Fibroblast of skin of abdomen (primary cell): Measurements from ENCODE around the gene ZFHX3.
A peak's percentile ranks its signal among the peaks of the same experiment; 100 is the strongest.
"Not testable (repeated sequence)": the region's sequence is repeated elsewhere in the genome, so short reads cannot be mapped to it uniquely, and the experiment has no call there.

Experiments
- DNase-seq: peaks from one replicate; pipeline ENCODE4 v3.0.0-alpha.2; 2013

ZFHX3 gene

DNA sequence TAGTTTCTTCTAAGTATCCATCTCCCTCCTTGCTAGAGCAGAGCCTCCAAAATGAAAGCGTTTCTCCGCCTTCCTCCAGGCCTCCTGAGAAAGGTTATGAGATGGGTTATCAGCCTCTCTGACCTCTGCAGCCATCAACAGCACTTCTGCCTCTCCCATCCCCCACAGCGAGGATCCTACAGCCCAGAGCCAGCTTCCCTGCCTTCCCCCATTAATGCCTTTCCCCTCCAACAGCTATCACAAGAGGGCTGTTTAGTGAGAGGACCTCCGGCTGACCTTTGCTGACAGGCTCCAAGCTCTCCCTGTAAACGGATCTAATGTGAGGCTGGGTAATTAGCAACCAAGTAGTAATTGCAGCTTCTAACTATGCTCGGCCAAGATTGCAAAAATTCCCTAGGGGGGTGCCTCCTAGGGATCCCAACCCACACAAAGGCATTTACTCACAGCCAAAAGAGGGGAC, 55.8 kb downstream of the ZFHX3 start:
- no peak for DNase-seq

GRCh38 chr16:72991644-72992043, 56.3 kb downstream of the ZFHX3 start:
- DNase-seq = no peak

- DNase-seq = peak; percentile 37
These were observed 56.7 kb downstream of the ZFHX3 start for GRCh38 chr16:72991211-72991610.

GRCh38 chr16:72990571-72990970, 57.4 kb downstream of the ZFHX3 start:
- no peak for DNase-seq

- peak; percentile 94 for DNase-seq
These were observed 58.1 kb downstream of the ZFHX3 start for GRCh38 chr16:72989579-72990551.

DNA sequence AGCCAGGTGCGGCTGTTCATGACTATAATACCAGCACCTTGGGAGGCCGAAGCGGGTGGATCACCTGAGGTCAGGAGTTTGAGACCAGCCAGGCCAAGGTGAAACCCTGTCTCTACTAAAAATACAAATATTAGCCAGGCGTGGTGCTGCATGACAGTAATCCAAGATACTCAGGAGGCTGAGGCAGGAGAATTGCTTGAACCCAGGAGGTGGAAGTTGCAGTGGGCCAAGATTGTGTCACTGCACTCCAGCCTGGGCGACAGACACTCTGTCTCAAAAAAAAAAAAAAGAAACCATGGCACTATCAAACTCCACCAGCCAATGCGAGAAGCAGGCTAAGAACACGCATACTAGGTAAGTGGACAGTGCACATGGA, 58.7 kb downstream of the ZFHX3 start:
- DNase-seq = not testable (repeated sequence)

DNA sequence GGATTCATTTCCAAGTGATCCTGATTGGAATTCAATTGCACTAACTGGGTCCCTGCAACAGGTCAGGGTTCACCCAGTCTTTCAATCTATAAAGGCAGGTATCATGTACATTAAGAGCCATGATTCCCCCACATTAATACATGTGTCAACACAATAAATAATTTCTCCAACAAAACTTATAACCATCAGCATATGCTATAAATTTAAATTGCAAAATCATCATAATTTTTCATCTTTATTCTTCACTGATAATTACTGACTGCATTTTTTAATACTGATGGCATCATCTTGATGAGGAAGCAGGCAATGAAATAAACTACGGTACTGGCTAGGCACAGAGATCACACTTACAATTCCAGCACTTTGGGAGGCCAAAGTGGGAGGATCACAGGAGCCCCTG, 59.4 kb downstream of the ZFHX3 start:
- DNase-seq = no peak

- DNase-seq = no peak
These were observed 60.4 kb downstream of the ZFHX3 start for GRCh38 chr16:72987480-72987901.

- DNase-seq = no peak
These were observed 61.9 kb downstream of the ZFHX3 start for GRCh38 chr16:72985995-72986394.

DNA sequence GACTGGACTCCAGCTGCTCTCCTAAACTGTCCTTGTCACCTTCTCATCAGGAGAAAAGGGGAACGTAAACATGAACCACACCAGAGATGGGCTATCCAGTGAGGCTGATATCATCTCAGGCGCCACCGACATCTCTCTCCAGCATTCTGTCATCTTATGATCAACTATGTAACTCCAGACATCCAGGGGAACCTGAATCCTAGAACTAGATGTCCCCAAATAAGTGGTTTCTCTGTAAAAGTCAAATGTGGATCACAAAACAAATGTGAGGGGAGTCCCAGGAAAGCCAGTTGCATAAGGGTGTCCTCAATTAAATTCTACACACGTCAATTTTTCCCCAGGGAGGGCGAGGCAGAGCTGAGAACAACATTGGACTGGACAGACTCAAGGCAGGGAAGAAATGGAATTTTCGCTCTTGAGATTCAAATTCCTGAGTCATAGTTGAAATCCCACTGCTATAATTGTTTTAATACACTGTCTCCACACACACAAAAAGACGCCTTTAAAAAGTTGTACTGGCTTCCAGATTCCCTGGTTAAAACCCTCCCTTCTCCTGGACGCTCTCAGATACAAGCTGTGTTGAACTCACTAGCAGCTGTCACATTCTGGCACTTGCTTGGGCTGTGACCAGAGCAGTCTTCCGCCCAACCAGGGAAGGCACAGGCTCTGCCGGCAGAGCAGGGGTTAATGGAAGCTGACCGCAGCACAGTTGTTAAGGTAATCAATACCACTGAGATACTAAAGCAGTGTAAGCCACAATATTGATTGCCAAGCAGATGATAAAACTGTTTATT, 62.6 kb downstream of the ZFHX3 start:
- peak; percentile 76 for DNase-seq

DNA sequence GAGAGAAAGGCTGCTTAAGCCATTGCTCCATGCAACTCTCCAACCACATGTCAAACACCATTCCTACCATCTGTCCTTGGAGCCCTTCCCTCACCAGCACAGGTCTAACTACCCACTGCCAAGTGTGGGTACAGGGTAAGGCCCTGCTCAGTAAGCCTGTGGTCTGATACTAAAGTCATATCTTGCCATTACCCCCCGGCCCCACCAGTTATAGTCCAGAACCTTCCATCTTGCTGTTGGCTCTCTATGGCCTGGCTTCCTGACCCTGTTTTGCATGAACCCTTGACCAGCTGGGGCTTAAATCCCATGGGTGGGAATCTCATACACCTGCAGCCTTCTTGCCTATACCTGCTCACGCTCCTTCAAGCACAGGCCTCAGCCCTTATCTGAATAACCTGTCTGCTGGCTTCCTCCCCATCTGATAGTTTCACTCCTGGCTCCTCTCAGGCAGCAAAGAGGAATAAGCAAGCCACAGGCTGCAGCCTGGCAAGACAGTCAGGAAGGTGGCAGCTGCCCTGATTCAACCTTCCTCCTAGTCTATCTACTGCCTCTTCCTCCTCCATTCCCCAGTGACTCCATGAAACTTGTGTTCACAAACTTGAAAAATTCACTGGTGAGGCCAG, 64.1 kb downstream of the ZFHX3 start:
- DNase-seq = no peak

DNA sequence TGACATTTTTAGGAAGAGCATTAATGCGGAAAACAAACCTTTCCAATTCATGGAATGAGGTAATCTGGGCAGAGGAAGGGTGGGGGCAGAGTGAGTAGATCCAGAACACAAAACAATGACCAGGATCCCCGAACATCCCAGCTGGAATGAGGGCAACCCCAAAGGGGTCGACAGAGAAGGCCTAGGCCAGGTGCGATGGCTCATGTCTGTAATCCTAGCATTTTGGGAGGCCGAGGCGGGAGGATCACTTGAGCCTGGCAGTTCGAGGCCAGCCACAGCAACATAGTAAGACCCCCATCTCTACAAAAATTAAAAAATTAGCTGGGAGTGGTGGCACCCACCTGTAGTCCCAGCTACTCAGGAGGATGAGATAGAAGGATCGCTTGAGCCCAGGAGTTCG, 64.7 kb downstream of the ZFHX3 start:
- no peak for DNase-seq

- DNase-seq = no peak
These were observed 68.0 kb downstream of the ZFHX3 start for GRCh38 chr16:72979974-72980373.

- peak; percentile 24 for DNase-seq
These were observed 69.7 kb downstream of the ZFHX3 start for GRCh38 chr16:72978212-72978611.

DNA sequence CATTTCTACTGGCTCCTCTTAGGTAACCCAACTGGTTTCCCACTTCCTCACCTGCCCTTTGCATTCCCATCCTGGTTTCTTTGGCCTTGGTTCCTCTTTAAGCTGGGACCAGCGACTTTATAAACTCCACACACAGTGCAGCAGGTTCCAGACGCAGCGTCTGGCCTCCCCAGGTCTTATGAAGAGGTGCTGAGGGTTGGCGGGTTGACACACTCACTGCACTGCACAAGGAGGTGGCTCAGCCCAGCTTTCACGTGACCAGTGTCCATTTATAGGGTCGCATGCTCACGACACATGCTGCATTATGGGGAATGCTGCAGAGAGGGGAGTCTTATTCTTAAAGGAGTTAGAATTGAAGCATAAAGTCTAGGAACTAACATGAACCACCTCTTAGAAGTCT, 70.8 kb downstream of the ZFHX3 start:
- no peak for DNase-seq

- no peak for DNase-seq
These were observed 71.4 kb downstream of the ZFHX3 start for GRCh38 chr16:72976438-72977064.

- DNase-seq = no peak
These were observed 72.0 kb downstream of the ZFHX3 start for GRCh38 chr16:72975809-72976437.

- no peak for DNase-seq
These were observed 73.7 kb downstream of the ZFHX3 start for GRCh38 chr16:72974142-72974769.

GRCh38 chr16:72972878-72973571, 74.9 kb downstream of the ZFHX3 start:
- no peak for DNase-seq

DNA sequence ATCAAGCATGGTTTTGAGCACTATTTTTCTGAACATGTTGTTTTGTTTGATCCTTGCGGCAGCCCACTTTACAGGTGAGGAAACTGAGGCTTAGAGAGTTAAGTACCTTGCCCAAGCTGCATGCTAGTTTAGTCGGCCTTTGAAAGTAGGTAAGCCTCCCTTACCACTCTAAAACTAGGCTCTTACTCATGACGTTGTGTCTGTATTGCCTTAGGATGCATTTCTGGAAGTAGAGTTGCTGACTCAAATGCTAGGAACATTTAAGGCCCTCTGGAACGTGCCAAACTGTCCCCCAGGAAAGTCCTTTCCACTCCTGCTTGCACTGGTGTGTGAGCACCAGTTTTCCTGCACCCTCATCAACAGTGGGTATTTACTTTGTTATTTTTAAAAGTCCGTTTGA, 76.6 kb downstream of the ZFHX3 start:
- DNase-seq = no peak

DNA sequence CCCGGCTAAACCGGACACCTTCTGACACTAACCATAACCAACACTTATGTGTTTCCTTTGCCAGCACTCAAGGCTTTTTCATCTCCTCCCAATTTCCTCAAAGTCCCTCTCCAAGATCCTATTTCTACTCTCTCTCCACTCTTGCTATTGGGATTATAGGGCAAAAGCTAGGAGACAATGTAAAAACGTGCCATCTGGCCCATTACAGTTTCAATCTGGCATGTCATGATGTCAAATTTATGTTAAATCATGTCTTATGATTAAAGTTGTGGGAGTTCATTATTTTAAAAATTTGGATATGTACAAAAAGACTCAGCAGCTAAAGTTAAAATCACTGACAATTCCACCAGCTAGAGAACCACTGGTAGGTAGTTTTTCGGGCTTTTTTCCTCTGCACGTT, 77.3 kb downstream of the ZFHX3 start:
- DNase-seq = no peak
